GM21367 (cell line): ENCODE results near the gene SHMT1.

Experiments
- ATAC-seq: cut with Tn5 transposase; IDR thresholded peaks from one replicate; pipeline ENCODE4 v1.9.1; 2021; ENCODE audit not compliant: unreplicated experiment

Gene SHMT1

GRCh38 chr17:18291718-18292540 lies 71.4 kb downstream of the SHMT1 start:
- ATAC-seq = no peak

DNA sequence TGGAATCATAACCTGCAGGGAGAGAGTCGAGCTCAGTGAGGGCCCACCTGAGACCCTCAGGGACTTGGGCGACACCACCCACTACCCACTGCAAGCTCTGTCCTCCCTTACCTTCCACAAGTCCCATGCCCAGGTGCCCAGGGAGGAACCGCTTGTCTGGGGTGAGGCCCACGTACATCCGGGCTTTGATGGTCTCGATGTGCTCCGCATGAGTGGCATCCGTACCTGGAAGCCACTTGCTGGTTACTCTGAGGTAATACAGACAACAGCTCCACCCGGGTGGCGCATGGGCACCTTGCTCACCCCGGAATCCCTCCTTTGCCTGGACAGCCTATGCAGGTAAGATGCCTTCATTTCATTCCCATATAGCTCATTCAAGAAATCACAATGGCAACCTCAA lies 78.1 kb downstream of the SHMT1 start:
- no peak for ATAC-seq

DNA sequence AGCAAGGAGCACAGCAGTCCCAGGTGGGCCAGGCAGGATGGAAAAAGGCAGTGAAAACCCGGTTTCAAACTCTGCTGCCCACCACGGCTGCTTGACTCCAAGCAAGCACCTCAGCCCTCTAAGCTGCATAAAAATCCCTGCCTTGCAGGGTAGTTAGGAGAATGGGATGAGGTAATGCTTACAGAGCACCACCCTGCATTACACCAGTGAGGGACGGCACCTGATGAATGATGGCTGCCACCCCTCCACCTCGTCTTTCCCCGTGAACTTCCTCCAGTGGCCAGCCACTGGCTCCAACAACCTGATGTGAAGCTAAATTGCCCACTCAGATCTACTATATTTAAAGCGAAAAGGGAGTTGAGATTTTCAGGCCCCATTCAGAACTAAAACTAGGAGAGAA lies 81.6 kb downstream of the SHMT1 start:
- no peak for ATAC-seq

DNA sequence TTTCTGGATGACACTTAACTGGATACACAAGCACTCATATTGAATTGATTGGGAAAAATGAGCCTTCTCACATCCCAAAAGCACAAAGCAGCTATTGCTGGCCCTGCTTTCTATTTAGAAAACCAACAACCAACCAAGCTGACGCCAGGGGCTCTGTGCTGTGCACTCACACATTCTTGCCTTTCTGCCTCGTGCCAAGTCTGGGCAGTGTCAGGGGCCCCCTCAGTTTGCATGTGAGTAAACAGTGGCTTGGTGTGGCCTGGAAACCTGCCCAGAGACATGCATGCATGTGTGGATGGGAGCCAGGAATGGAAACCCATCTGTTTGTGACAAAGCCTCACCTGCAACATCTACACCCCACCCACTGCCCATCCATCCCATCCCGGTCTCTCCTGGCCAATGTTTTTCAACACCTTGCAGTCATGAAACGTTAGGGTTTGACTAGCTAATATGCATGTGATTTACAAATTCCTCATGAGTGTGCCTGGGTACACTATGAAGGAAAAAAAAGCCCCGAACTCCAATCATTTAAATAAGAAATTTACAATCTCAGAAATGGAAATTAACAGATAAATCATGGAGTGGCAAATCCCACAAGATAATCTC lies 82.5 kb downstream of the SHMT1 start:
- no peak for ATAC-seq

DNA sequence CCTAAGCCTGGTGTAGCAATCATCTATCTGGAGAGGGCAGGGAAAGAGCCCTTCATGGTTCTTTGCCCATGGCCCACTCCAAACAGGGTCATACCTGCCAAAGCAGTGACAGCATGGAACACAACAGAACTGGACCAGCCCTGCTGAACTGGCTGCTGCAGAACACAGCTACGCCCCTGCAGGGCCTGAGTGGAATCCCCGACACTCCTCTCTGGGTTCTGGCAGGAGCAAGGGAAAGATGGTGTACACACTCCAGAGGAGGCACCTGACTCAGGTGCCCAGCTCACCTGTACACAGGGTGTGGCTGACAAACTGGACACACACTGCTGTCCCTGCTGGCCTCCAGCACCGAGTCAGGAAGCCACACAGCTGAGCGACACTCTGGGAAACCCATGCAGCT lies 83.1 kb downstream of the SHMT1 start:
- no peak for ATAC-seq

GRCh38 chr17:18278867-18279266 lies 84.5 kb downstream of the SHMT1 start:
- ATAC-seq = no peak
